ENCODE measurements around the gene SETD1A. TPM values are rescaled to one million over a fixed set of nuclear protein-coding genes. Genes with fewer than 3 reads are reported as not detected.

Gene SETD1A
- total and polyA plus RNA-seq, 9 of the 15 experiments (the other 6 are each of a cell fraction or from before 2014, with no cell fraction given): 0.08 to 36.0 (median 4.2) TPM

DNA sequence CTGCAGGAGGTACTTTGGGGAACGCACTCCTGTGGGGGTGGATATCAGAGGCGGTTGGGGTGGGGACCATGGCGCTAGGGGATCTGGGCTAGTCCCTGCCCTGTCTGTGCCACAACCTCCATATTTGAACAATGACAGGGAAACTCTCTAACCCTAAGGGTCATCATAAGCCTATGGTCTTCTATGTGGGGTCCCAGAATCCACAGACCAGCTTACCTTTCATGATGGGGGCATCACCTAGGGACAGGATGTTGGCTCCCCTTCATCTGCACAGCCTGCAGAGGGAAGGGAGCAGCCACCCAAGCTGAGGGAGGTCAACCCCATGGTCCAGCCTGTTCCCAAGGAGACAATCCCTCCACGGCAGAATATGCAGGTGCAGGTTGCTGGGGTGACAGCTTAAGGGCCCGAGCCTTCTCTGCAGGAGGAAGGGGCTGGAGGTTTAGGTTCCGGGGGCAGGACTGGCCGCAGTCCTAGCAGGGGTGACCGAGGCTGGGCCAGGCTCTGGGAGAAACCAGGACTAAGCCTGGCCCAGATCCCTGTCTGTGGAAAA is 7.0 kb upstream of the SETD1A start (continued):
- TF ChIP-seq, protein P1, sequence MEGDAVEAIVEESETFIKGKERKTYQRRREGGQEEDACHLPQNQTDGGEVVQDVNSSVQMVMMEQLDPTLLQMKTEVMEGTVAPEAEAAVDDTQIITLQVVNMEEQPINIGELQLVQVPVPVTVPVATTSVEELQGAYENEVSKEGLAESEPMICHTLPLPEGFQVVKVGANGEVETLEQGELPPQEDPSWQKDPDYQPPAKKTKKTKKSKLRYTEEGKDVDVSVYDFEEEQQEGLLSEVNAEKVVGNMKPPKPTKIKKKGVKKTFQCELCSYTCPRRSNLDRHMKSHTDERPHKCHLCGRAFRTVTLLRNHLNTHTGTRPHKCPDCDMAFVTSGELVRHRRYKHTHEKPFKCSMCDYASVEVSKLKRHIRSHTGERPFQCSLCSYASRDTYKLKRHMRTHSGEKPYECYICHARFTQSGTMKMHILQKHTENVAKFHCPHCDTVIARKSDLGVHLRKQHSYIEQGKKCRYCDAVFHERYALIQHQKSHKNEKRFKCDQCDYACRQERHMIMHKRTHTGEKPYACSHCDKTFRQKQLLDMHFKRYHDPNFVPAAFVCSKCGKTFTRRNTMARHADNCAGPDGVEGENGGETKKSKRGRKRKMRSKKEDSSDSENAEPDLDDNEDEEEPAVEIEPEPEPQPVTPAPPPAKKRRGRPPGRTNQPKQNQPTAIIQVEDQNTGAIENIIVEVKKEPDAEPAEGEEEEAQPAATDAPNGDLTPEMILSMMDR (IDR thresholded peaks at IDR 0.05 in 2 of 3, conservative IDR thresholded peaks at IDR 0.05 in 1 of 3; ENCODE audit: insufficient read depth in 2 of 3, low read depth in 1 of 3, low read length in 3 of 3): 0 out of 6 replicates have a peak, but pooled peaks of 1 of the 3 experiments have one; percentile 5
- TF ChIP-seq, protein P2, sequence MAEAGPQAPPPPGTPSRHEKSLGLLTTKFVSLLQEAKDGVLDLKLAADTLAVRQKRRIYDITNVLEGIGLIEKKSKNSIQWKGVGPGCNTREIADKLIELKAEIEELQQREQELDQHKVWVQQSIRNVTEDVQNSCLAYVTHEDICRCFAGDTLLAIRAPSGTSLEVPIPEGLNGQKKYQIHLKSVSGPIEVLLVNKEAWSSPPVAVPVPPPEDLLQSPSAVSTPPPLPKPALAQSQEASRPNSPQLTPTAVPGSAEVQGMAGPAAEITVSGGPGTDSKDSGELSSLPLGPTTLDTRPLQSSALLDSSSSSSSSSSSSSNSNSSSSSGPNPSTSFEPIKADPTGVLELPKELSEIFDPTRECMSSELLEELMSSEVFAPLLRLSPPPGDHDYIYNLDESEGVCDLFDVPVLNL (CRISPR knock-in tag; IDR thresholded peaks at IDR 0.05; ENCODE audit: low read depth): 0 out of 2 replicates have a peak, but pooled peaks have one; percentile 22
- TF ChIP-seq ZNF586 (CRISPR knock-in tag; conservative IDR thresholded peaks at IDR 0.05): no peak
- no peak for TF ChIP-seq HMGN3 (IDR thresholded peaks at IDR 0.05; ENCODE audit: borderline replicate concordance, extremely low read depth, insufficient read length, low read depth, low read length)
- no peak for TF ChIP-seq CBX3 (IDR thresholded peaks at IDR 0.05; ENCODE audit: borderline replicate concordance in 1 of 2, low read length in 2 of 2)

DNA sequence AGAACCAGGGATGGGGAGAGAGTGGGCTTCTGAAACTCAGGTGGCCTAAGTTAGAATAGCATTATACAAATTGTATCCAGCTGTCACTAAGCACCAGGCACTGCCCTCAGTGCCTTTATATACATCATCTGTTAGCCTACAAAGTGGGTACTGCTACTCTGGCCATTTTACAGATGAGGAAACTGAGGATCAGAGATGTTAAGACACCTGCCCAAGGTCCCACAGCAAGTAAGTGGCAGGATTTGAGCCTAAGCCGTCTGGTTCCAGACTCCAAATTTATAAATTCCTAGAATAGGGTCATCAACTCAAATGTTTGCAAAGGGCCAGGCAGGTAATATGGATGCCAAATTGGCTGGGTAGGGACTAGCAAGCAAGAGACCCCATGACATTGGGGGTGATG is 6.4 kb upstream of the SETD1A start:
- Histone ChIP-seq H3K36me3 (ENCODE audit: control insufficient read depth, insufficient read depth, low read length) (peaks cover 31% of the 10 kb centered on the region; the same call in 2 of the 3 replicates), H3K27me3 (ENCODE audit: control insufficient read depth in 2 of 2, insufficient read depth in 2 of 2, low read length in 2 of 2) (no peaks in the 10 kb centered on the region), H4K20me1 (replicated peaks; ENCODE audit: control insufficient read depth, insufficient read depth, low read length) (no peaks in the 10 kb centered on the region), H3K9me1 (ENCODE audit: control insufficient read depth, insufficient read depth, low read length) (peaks cover 4% of the 10 kb centered on the region), H3K4me2 (ENCODE audit: insufficient read depth, low read length) (peak overlapping the region; percentile 98; the same call in 1 of the 2 replicates), H3K4me1 (replicated peaks in 1 of 2; ENCODE audit: control insufficient read depth in 2 of 2, insufficient read depth in 2 of 2, low read length in 2 of 2) (peaks cover 30 to 61% of the 10 kb centered on the region in 2 experiments), H3K79me2 (ENCODE audit: control insufficient read depth, insufficient read depth, low read length) (peaks cover 32% of the 10 kb centered on the region), H3K4me3 (no peak overlapping the region), H2AFZ (ENCODE audit: low read depth, low read length) (no peak overlapping the region), H3K9ac (ENCODE audit: insufficient read depth in 1 of 2, low read depth in 2 of 2, low read length in 2 of 2) (peak overlapping the region in 1 of 2 experiments; percentile 82; a peak in 2 of 4 replicates), H3K27ac (ENCODE audit: extremely low read depth, low read depth, low read length) (peak overlapping the region; percentile 87; the same call in 1 of the 3 replicates), H3K9me3 (replicated peaks; ENCODE audit: control insufficient read depth, insufficient read depth, low read depth, low read length) (no peaks in the 10 kb centered on the region)
- CTCF ChIA-PET (ENCODE audit: low intra/inter-chr PET ratio): no interaction called here
- in situ Hi-C loops (cut with MboI) (loop anchor here (10.0 to 25.0 kb wide), 2 partner anchors 744 to 911 kb away; partner anchors contain the start of gene ZNF267), intact Hi-C loops (cut with micrococcal nuclease) (loop anchor here (2.0 to 10.0 kb wide), 3 partner anchors 16 to 504 kb away; partner anchors contain the start of genes ARMC5 and VKORC1)
- ATAC-seq (no peak), FAIRE-seq (no peak), DNase-seq (ENCODE audit: extremely low read depth in 1 of 4, low spot score in 3 of 4) (no peak)
- POLR2A ChIA-PET: interaction anchor here (0.7 kb wide), 1 partner anchor 242 kb away, joined by 3 read pairs; no protein-coding TSS in a partner anchor
- 73% methylated on average over 1 of the region's 1 CpG for WGBS (ENCODE audit: insufficient coverage, low coverage, missing lambda C conversion rate)
- BruUV-seq (replicated peaks): no TSS peak
- TF ChIP-seq CBX3 (IDR thresholded peaks at IDR 0.05; ENCODE audit: borderline replicate concordance in 1 of 2, low read length in 2 of 2): 0 out of 3 replicates have a peak, but pooled peaks of 1 of the 2 experiments have one; percentile 10
- no peak for TF ChIP-seq POLR2AphosphoS2 (IDR thresholded peaks at IDR 0.05; ENCODE audit: low read length)
- TF ChIP-seq HDAC1 (IDR thresholded peaks at IDR 0.05): no peak
- TF ChIP-seq SMARCA5 (IDR thresholded peaks at IDR 0.05): peak; percentile 89
- TF ChIP-seq RBM25 (IDR thresholded peaks at IDR 0.05; ENCODE audit: low read depth, low read length, severe bottlenecking): peak; percentile 97
- TF ChIP-seq ZNF57 (CRISPR knock-in tag; IDR thresholded peaks at IDR 0.05): no peak
- TF ChIP-seq, protein P3, sequence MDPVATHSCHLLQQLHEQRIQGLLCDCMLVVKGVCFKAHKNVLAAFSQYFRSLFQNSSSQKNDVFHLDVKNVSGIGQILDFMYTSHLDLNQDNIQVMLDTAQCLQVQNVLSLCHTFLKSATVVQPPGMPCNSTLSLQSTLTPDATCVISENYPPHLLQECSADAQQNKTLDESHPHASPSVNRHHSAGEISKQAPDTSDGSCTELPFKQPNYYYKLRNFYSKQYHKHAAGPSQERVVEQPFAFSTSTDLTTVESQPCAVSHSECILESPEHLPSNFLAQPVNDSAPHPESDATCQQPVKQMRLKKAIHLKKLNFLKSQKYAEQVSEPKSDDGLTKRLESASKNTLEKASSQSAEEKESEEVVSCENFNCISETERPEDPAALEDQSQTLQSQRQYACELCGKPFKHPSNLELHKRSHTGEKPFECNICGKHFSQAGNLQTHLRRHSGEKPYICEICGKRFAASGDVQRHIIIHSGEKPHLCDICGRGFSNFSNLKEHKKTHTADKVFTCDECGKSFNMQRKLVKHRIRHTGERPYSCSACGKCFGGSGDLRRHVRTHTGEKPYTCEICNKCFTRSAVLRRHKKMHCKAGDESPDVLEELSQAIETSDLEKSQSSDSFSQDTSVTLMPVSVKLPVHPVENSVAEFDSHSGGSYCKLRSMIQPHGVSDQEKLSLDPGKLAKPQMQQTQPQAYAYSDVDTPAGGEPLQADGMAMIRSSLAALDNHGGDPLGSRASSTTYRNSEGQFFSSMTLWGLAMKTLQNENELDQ (CRISPR knock-in tag; IDR thresholded peaks at IDR 0.05; ENCODE audit: borderline replicate concordance): no peak
- TF ChIP-seq ZNF212 (CRISPR knock-in tag; IDR thresholded peaks at IDR 0.05): no peak
- no peak for TF ChIP-seq RB1 (IDR thresholded peaks at IDR 0.05; ENCODE audit: low read depth)
- TF ChIP-seq ZFP36 (IDR thresholded peaks at IDR 0.05; ENCODE audit: low read depth, low read length, partially characterized antibody): peak; percentile 85
